Calu3 (cell line): ENCODE data around the gene RP9. TPM values are rescaled to one million over a fixed set of nuclear protein-coding genes. Genes with fewer than 3 reads are reported as not detected.
A peak's percentile ranks its signal among the peaks of the same experiment; 100 is the strongest.

ENCODE experiments used
- BruUV-seq: library from RNA; stranded (reverse); fragments of 400-500 nt; replicated peaks from 2 replicates; lab custom pipeline; 2021; lab: Mats Ljungman, UMichigan
- CTCF ChIA-PET: fragments of 300-600 bp; sonication (Branson Sonifier 250); formaldehyde crosslinking; loops from one replicate; lab custom pipeline; 2022; ENCODE audit warnings: antibody characterized with exemption; lab: Charles Lee
- DNase-seq: peaks from one replicate; pipeline ENCODE4 v3.0.0; 2022
- H3K27ac Mint-ChIP-seq: one replicate; pipeline ENCODE4 v1.8.0; 2022; ENCODE audit warnings: mixed read lengths; ENCODE audit not compliant: unreplicated experiment
- H3K27me3 Mint-ChIP-seq: one replicate; pipeline ENCODE4 v1.8.0; 2022; ENCODE audit warnings: mixed read lengths; ENCODE audit not compliant: unreplicated experiment
- H3K36me3 Mint-ChIP-seq: one replicate; pipeline ENCODE4 v1.8.0; 2022; ENCODE audit warnings: mild to moderate bottlenecking, moderate library complexity, mixed read lengths; ENCODE audit not compliant: insufficient read depth, unreplicated experiment
- H3K4me1 Mint-ChIP-seq: one replicate; pipeline ENCODE4 v1.8.0; 2022; ENCODE audit warnings: mild to moderate bottlenecking, low read depth, mixed read lengths; ENCODE audit not compliant: unreplicated experiment
- H3K4me3 Mint-ChIP-seq: one replicate; pipeline ENCODE4 v1.8.0; 2022; ENCODE audit warnings: mild to moderate bottlenecking, low read depth, moderate library complexity, mixed read lengths; ENCODE audit not compliant: unreplicated experiment
- H3K9me3 Mint-ChIP-seq: one replicate; pipeline ENCODE4 v1.8.0; 2022; ENCODE audit warnings: low read depth, mixed read lengths; ENCODE audit not compliant: unreplicated experiment
- CTCF ChIP-seq: fragments of 200-600 bp; IDR thresholded peaks from one replicate; pipeline ENCODE4 v1.8.0; 2022; ENCODE audit warnings: antibody characterized with exemption; ENCODE audit not compliant: unreplicated experiment
- intact Hi-C: fragments of 100-400 bp; cut with micrococcal nuclease; formaldehyde crosslinking; loops from one replicate; pipeline ENCODE4 v1.10.0; 2022; ENCODE audit not compliant: unreplicated experiment
- total RNA-seq: library from RNA; stranded (reverse); gene quantifications from 2 replicates; pipeline ENCODE4 v1.2.3, GENCODE V29; 2022

The RP9 gene
- total RNA-seq, 1 experiment from 2014 or later = 37.2 TPM

DNA sequence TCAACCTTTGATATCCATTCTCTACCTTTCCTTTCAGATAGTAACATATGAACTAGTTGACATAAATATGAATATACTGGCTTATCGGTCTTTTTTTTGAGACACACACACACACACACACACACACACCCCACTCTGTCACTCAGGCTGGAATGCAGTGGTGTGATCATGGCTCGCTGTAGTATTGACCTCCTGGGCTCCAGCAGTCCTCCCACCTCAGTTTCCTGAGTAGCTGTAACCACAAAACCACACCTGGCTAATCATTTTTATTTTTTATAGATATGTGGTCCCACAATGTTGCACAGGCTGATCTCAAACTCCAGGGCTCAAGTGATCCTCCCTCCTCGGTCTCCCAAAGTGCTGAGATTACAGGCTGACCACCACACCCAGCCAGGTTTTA lies 32.5 kb downstream of the RP9 start:
- intact Hi-C loops = no loop called here
- Mint-ChIP-seq H3K27me3 (peaks cover 43% of the 10 kb centered on the region), H3K9me3 (no peaks in the 10 kb centered on the region), H3K4me1 (peaks cover 14% of the 10 kb centered on the region), H3K27ac (no peak overlapping the region), H3K4me3 (no peak overlapping the region), H3K36me3 (no peaks in the 10 kb centered on the region)
- CTCF ChIA-PET = interaction anchor here (0.8 to 2.1 kb wide), 5 partner anchors 14 to 200 kb away, joined by 3 to 8 read pairs (median 4); partner anchors contain the start of gene NT5C3A
- TF ChIP-seq CTCF = no peak
- BruUV-seq = no TSS peak
- DNase-seq = peak; percentile 74

GRCh38 chr7:33075818-33076518 lies 33.2 kb downstream of the RP9 start:
- no TSS peak for BruUV-seq
- intact Hi-C loops = no loop called here

DNA sequence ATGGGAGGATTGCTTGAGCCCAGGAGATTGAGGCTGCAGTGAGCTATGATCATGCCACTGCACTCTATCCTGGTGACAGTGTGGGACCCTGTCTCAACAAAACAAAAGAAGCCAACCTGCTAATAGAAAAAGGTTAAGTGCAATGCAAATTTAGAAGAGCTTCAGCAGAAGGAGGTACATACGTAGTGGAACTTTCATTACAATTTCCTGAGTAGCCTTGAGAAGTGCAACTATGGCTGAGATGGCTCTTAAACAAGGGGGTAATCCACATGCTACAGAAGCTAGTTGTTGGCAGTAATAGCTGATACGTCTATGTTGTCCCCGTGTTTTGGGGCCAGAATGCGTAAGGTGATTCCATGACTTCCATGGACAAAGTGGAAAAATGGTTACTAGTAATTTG lies 36.0 kb downstream of the RP9 start:
- no TSS peak for BruUV-seq
- peaks cover 8% of the 10 kb centered on the region for H3K27me3 Mint-ChIP-seq
- CTCF ChIA-PET = interaction anchor here (1.1 to 2.3 kb wide), 2 partner anchors 11 to 20 kb away, joined by 3 to 7 read pairs; partner anchors contain the start of gene NT5C3A

More at GRCh38 chr7:33075818-33076518, 33.2 kb downstream of the RP9 start:
- TF ChIP-seq CTCF = no peak
- H3K27me3 Mint-ChIP-seq = peaks cover 36% of the 10 kb centered on the region
- DNase-seq = no peak
- H3K4me3 Mint-ChIP-seq = no peak overlapping the region
- H3K27ac Mint-ChIP-seq = no peak overlapping the region
- CTCF ChIA-PET = interaction anchor here (0.6 to 1.3 kb wide), 3 partner anchors 13 to 1716 kb away, joined by 3 to 7 read pairs (median 6); partner anchors contain the start of gene NT5C3A
- H3K9me3 Mint-ChIP-seq = peaks cover 3% of the 10 kb centered on the region
- H3K36me3 Mint-ChIP-seq = no peaks in the 10 kb centered on the region
- H3K4me1 Mint-ChIP-seq = peaks cover 14% of the 10 kb centered on the region

DNA sequence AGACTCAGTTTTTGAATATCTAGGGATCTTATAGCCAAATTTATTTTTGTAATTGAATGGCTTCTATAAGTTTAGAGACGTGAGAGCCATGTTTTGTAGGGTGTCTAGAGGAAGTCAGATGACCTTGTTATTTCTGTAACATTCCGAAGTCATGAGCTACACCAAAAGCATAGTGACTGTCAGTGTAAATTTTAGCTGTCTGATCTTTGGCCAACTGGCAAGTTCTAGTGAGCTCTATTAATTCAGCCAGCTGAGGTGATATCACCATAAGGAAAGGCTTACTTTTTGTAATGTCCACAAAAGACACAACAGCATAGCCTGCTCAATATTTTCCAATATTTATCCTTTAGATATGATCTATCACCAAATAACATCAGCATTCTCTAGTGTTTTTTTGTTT lies 36.7 kb downstream of the RP9 start:
- DNase-seq = no peak

More for the DNA sequence above, 36.0 kb downstream of the RP9 start:
- no peak for TF ChIP-seq CTCF
- Mint-ChIP-seq H3K36me3 (no peaks in the 10 kb centered on the region), H3K27ac (no peak overlapping the region), H3K9me3 (peaks cover 8% of the 10 kb centered on the region), H3K4me3 (no peak overlapping the region), H3K4me1 (peaks cover 14% of the 10 kb centered on the region)
- intact Hi-C loops = no loop called here
- no peak for DNase-seq

More for the DNA sequence above, 36.7 kb downstream of the RP9 start:
- Mint-ChIP-seq H3K9me3 (peaks cover 8% of the 10 kb centered on the region), H3K4me3 (no peak overlapping the region), H3K27me3 (peaks cover under 1% of the 10 kb centered on the region), H3K27ac (no peak overlapping the region), H3K36me3 (no peaks in the 10 kb centered on the region), H3K4me1 (peaks cover 12% of the 10 kb centered on the region)
- CTCF ChIA-PET = interaction anchor here (2.3 kb wide), 1 partner anchor 10 kb away, joined by 7 read pairs; the partner anchor contains the start of gene NT5C3A
- intact Hi-C loops = no loop called here
- no TSS peak for BruUV-seq
- no peak for TF ChIP-seq CTCF
